Osteoblast (primary cell): ENCODE data around the gene LIPC. TPM values are rescaled to one million over a fixed set of nuclear protein-coding genes. Genes with fewer than 3 reads are reported as not detected.
A peak's percentile ranks its signal among the peaks of the same experiment; 100 is the strongest.

Experiments used
- DNase-seq: peaks from one replicate; pipeline ENCODE4 v3.0.0; 2011; ENCODE audit warnings: low spot score, mixed read lengths; ENCODE audit not compliant: insufficient read length; ENCODE audit errors: missing footprints
- H2AFZ ChIP-seq: 2 replicates; pipeline ENCODE4 v1.6.0; 2011; ENCODE audit warnings: mild to moderate bottlenecking, low read length
- H3K27ac ChIP-seq: 2 replicates; pipeline ENCODE4 v1.5.1; 2011; ENCODE audit warnings: mild to moderate bottlenecking, low read depth, low read length, moderate library complexity
- H3K27me3 ChIP-seq: 2 replicates; pipeline ENCODE4 v1.6.0; 2012; ENCODE audit warnings: mild to moderate bottlenecking, control low read depth, inconsistent platforms, low read length, moderate library complexity; ENCODE audit not compliant: insufficient read depth
- H3K36me3 ChIP-seq: 2 replicates; pipeline ENCODE4 v1.5.1; 2011; ENCODE audit warnings: mild to moderate bottlenecking, low read length, control low read depth, moderate library complexity; ENCODE audit not compliant: insufficient read depth
- H3K4me1 ChIP-seq: 2 replicates; pipeline ENCODE4 v1.5.1; 2011; ENCODE audit warnings: mild to moderate bottlenecking, low read length, control low read depth, moderate library complexity; ENCODE audit not compliant: insufficient read depth
- H3K4me2 ChIP-seq: 2 replicates; pipeline ENCODE4 v1.6.0; 2011; ENCODE audit warnings: mild to moderate bottlenecking, low read length; ENCODE audit not compliant: insufficient read depth
- H3K4me3 ChIP-seq: fragments of 200-600 bp; sonication (generic); 3 replicates; pipeline ENCODE4 v1.5.1; 2012; ENCODE audit warnings: mild to moderate bottlenecking, low read length, inconsistent platforms; ENCODE audit not compliant: insufficient read depth
- H3K79me2 ChIP-seq: 2 replicates; pipeline ENCODE4 v1.6.0; 2012; ENCODE audit warnings: mild to moderate bottlenecking, low read length, control low read depth, inconsistent platforms; ENCODE audit not compliant: insufficient read depth
- H3K9me3 ChIP-seq: 2 replicates; pipeline ENCODE4 v1.5.1; 2011; ENCODE audit warnings: low read depth, low read length, control low read depth
- H4K20me1 ChIP-seq: 2 replicates; pipeline ENCODE4 v1.6.0; 2012; ENCODE audit warnings: mild to moderate bottlenecking, low read length, control low read depth; ENCODE audit not compliant: insufficient read depth
- total RNA-seq: library from RNA; depleted of rRNA; stranded (reverse); fragments of >200 nt; gene quantifications from 2 replicates; pipeline ENCODE4 v1.2.3, GENCODE V29; 2012
- TF ChIP-seq, protein P1 (sequence below): IDR thresholded peaks from 2 replicates; pipeline ENCODE4 v1.5.1; 2011; ENCODE audit warnings: mild to moderate bottlenecking, low read depth, low read length, moderate library complexity; ENCODE audit errors: extremely low read depth

The LIPC gene
- total RNA-seq, 1 donor: 1.1 TPM

GRCh38 chr15:58454950-58455401, 23.2 kb downstream of the LIPC start:
- Histone ChIP-seq H3K27ac (no peak overlapping the region), H3K27me3 (peaks cover 3% of the 10 kb centered on the region), H3K36me3 (no peaks in the 10 kb centered on the region)

GRCh38 chr15:58457466-58457965, 25.7 kb downstream of the LIPC start:
- H2AFZ ChIP-seq: no peak overlapping the region
- H3K27ac ChIP-seq: no peak overlapping the region

More at GRCh38 chr15:58454950-58455401, 23.2 kb downstream of the LIPC start:
- no peak for DNase-seq
- H4K20me1 ChIP-seq: no peaks in the 10 kb centered on the region
- H3K4me2 ChIP-seq: no peak overlapping the region
- H3K4me3 ChIP-seq: no peak overlapping the region
- H2AFZ ChIP-seq: no peak overlapping the region
- no peaks in the 10 kb centered on the region for H3K79me2 ChIP-seq
- H3K9me3 ChIP-seq: no peaks in the 10 kb centered on the region
- H3K4me1 ChIP-seq: peaks cover 15% of the 10 kb centered on the region
- TF ChIP-seq, protein P1, sequence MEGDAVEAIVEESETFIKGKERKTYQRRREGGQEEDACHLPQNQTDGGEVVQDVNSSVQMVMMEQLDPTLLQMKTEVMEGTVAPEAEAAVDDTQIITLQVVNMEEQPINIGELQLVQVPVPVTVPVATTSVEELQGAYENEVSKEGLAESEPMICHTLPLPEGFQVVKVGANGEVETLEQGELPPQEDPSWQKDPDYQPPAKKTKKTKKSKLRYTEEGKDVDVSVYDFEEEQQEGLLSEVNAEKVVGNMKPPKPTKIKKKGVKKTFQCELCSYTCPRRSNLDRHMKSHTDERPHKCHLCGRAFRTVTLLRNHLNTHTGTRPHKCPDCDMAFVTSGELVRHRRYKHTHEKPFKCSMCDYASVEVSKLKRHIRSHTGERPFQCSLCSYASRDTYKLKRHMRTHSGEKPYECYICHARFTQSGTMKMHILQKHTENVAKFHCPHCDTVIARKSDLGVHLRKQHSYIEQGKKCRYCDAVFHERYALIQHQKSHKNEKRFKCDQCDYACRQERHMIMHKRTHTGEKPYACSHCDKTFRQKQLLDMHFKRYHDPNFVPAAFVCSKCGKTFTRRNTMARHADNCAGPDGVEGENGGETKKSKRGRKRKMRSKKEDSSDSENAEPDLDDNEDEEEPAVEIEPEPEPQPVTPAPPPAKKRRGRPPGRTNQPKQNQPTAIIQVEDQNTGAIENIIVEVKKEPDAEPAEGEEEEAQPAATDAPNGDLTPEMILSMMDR: no peak

GRCh38 chr15:58458076-58458475, 26.3 kb downstream of the LIPC start:
- H3K27ac ChIP-seq: no peak overlapping the region
- TF ChIP-seq, protein P1: no peak
- no peaks in the 10 kb centered on the region for H4K20me1 ChIP-seq
- H3K4me2 ChIP-seq: no peak overlapping the region
- no peaks in the 10 kb centered on the region for H3K36me3 ChIP-seq
- H3K9me3 ChIP-seq: no peaks in the 10 kb centered on the region
- H3K4me1 ChIP-seq: peaks cover 15% of the 10 kb centered on the region
- H3K79me2 ChIP-seq: no peaks in the 10 kb centered on the region
- peaks cover 3% of the 10 kb centered on the region for H3K27me3 ChIP-seq
- DNase-seq: no peak
- no peak overlapping the region for H3K4me3 ChIP-seq
- H2AFZ ChIP-seq: no peak overlapping the region

More at GRCh38 chr15:58457466-58457965, 25.7 kb downstream of the LIPC start:
- Histone ChIP-seq H4K20me1 (no peaks in the 10 kb centered on the region), H3K4me1 (peaks cover 15% of the 10 kb centered on the region), H3K79me2 (no peaks in the 10 kb centered on the region), H3K4me3 (peak overlapping the region; percentile 8), H3K4me2 (peak overlapping the region; percentile 55), H3K9me3 (no peaks in the 10 kb centered on the region), H3K36me3 (no peaks in the 10 kb centered on the region), H3K27me3 (peaks cover 3% of the 10 kb centered on the region)
- DNase-seq: peak; percentile 89
- TF ChIP-seq, protein P1: no peak

GRCh38 chr15:58459045-58459444, 27.3 kb downstream of the LIPC start:
- peaks cover 15% of the 10 kb centered on the region for H3K4me1 ChIP-seq
- H3K36me3 ChIP-seq: no peaks in the 10 kb centered on the region
- H3K4me2 ChIP-seq: no peak overlapping the region
- no peak overlapping the region for H3K27ac ChIP-seq
- DNase-seq: no peak
- no peaks in the 10 kb centered on the region for H3K9me3 ChIP-seq
- no peaks in the 10 kb centered on the region for H3K79me2 ChIP-seq
- H3K27me3 ChIP-seq: peaks cover 3% of the 10 kb centered on the region
- TF ChIP-seq, protein P1: no peak
- no peaks in the 10 kb centered on the region for H4K20me1 ChIP-seq
- H2AFZ ChIP-seq: no peak overlapping the region
- H3K4me3 ChIP-seq: no peak overlapping the region
